WTC11 (cell line): ENCODE measurements around the gene PRR23E. TPM values are rescaled to one million over a fixed set of nuclear protein-coding genes. Genes with fewer than 3 reads are reported as not detected.
A peak's percentile ranks its signal among the peaks of the same experiment; 100 is the strongest.

Experiments
- ARID4B ChIP-seq: sonication (generic); formaldehyde crosslinking; IDR thresholded peaks from 2 replicates; pipeline ENCODE4 v1.8.0; 2023; ENCODE audit warnings: missing genetic modification reagents, mild to moderate bottlenecking, borderline replicate concordance
- CDX4 ChIP-seq: fragments of 250-450 bp; sonication (Bioruptor Pico); IDR thresholded peaks from 2 replicates; pipeline ENCODE4 v1.9.0; 2021; ENCODE audit warnings: moderate library complexity, mild to moderate bottlenecking, inconsistent platforms, borderline replicate concordance
- CREM ChIP-seq: sonication (generic); formaldehyde crosslinking; IDR thresholded peaks from 2 replicates; pipeline ENCODE4 v1.8.1; 2022; ENCODE audit warnings: mild to moderate bottlenecking, missing genetic modification reagents, moderate library complexity
- CTCF ChIP-seq: fragments of 200-600 bp; IDR thresholded peaks from 2 replicates; pipeline ENCODE4 v1.8.0; 2022; ENCODE audit warnings: antibody characterized with exemption
- ELF4 ChIP-seq: sonication (generic); formaldehyde crosslinking; IDR thresholded peaks from 2 replicates; pipeline ENCODE4 v1.8.1; 2022; ENCODE audit warnings: low read depth, mild to moderate bottlenecking, moderate library complexity, missing genetic modification reagents
- ESRRA ChIP-seq: sonication (generic); formaldehyde crosslinking; IDR thresholded peaks from 2 replicates; pipeline ENCODE4 v1.8.1; 2022; ENCODE audit warnings: mild to moderate bottlenecking, missing genetic modification reagents, borderline replicate concordance
- FOXP4 ChIP-seq: sonication (generic); formaldehyde crosslinking; IDR thresholded peaks from 2 replicates; pipeline ENCODE4 v1.8.0; 2022; ENCODE audit warnings: mild to moderate bottlenecking, missing genetic modification reagents
- GABPB1 ChIP-seq: sonication (generic); formaldehyde crosslinking; IDR thresholded peaks from 2 replicates; pipeline ENCODE4 v1.8.1; 2023; ENCODE audit warnings: mild to moderate bottlenecking, missing genetic modification reagents
- GTF2I ChIP-seq: fragments of 250-450 bp; sonication (Bioruptor Pico); conservative IDR thresholded peaks from 2 replicates; pipeline ENCODE4 v1.4.0; 2021; ENCODE audit warnings: mild to moderate bottlenecking
- HMGXB4 ChIP-seq: sonication (generic); formaldehyde crosslinking; IDR thresholded peaks from 2 replicates; pipeline ENCODE4 v1.8.1; 2023; ENCODE audit warnings: mild to moderate bottlenecking, moderate library complexity, missing genetic modification reagents
- JUN ChIP-seq: sonication (generic); formaldehyde crosslinking; IDR thresholded peaks from 2 replicates; pipeline ENCODE4 v1.8.0; 2023; ENCODE audit warnings: mild to moderate bottlenecking, missing genetic modification reagents
- NFATC4 ChIP-seq: fragments of 250-450 bp; sonication (Bioruptor Pico); IDR thresholded peaks from 2 replicates; pipeline ENCODE4 v1.9.0; 2021; ENCODE audit warnings: mild to moderate bottlenecking
- NFYB ChIP-seq: sonication (generic); formaldehyde crosslinking; conservative IDR thresholded peaks from 2 replicates; pipeline ENCODE4 v1.8.0; 2022; ENCODE audit warnings: low read depth, missing genetic modification reagents
- RORB ChIP-seq: fragments of 250-450 bp; sonication (Bioruptor Pico); IDR thresholded peaks from 2 replicates; pipeline ENCODE4 v1.9.0; 2021; ENCODE audit warnings: mild to moderate bottlenecking
- SMAD3 ChIP-seq: sonication (generic); formaldehyde crosslinking; IDR thresholded peaks from 2 replicates; pipeline ENCODE4 v1.8.0; 2022; ENCODE audit warnings: missing genetic modification reagents, mild to moderate bottlenecking, borderline replicate concordance
- TEAD4 ChIP-seq: sonication (generic); formaldehyde crosslinking; IDR thresholded peaks from 2 replicates; pipeline ENCODE4 v1.8.0; 2022; ENCODE audit warnings: mild to moderate bottlenecking, missing genetic modification reagents
- USF1 ChIP-seq: sonication (generic); formaldehyde crosslinking; IDR thresholded peaks from 2 replicates; pipeline ENCODE4 v1.8.0; 2022; ENCODE audit warnings: mild to moderate bottlenecking, missing genetic modification reagents
- ZBTB21 ChIP-seq: sonication (generic); formaldehyde crosslinking; IDR thresholded peaks from 2 replicates; pipeline ENCODE4 v1.8.1; 2023; ENCODE audit warnings: mild to moderate bottlenecking, missing genetic modification reagents, borderline replicate concordance
- ZBTB43 ChIP-seq: sonication (generic); formaldehyde crosslinking; IDR thresholded peaks from 2 replicates; pipeline ENCODE4 v1.8.1; 2023; ENCODE audit warnings: mild to moderate bottlenecking, missing genetic modification reagents
- ZNF219 ChIP-seq: sonication (generic); formaldehyde crosslinking; IDR thresholded peaks from 2 replicates; pipeline ENCODE4 v1.8.0; 2023; ENCODE audit warnings: missing genetic modification reagents, mild to moderate bottlenecking, borderline replicate concordance
- ZNF232 ChIP-seq: sonication (generic); formaldehyde crosslinking; IDR thresholded peaks from 2 replicates; pipeline ENCODE4 v1.8.0; 2022; ENCODE audit warnings: mild to moderate bottlenecking, missing genetic modification reagents
- ZNF281 ChIP-seq: sonication (generic); formaldehyde crosslinking; IDR thresholded peaks from 2 replicates; pipeline ENCODE4 v1.8.0; 2023; ENCODE audit warnings: mild to moderate bottlenecking, missing genetic modification reagents
- ZNF423 ChIP-seq: fragments of 250-450 bp; sonication (Bioruptor Pico); IDR thresholded peaks from 2 replicates; pipeline ENCODE4 v2.1.2; 2022; ENCODE audit warnings: mild to moderate bottlenecking, moderate library complexity
- total RNA-seq: library from RNA; stranded (reverse); gene quantifications from 3 replicates; pipeline ENCODE4 v1.2.3, GENCODE V29; 2021

Gene PRR23E
- total RNA-seq, 1 experiment from 2014 or later: not detected

- TF ChIP-seq ZNF281 (CRISPR knock-in tag) (peak; percentile 77; the same call in 1 of the 2 replicates), TEAD4 (CRISPR knock-in tag) (0 out of 2 replicates have a peak, but pooled peaks have one; percentile 50), ESRRA (CRISPR knock-in tag) (peak; percentile 58; the same call in 1 of the 2 replicates), JUN (peak; percentile 86; the same call in 1 of the 2 replicates), CREM (CRISPR knock-in tag) (0 out of 2 replicates have a peak, but pooled peaks have one; percentile 68), SMAD3 (CRISPR knock-in tag) (peak; percentile 82; the same call in 1 of the 2 replicates), NFATC4 (CRISPR knock-in tag) (no peak), HMGXB4 (CRISPR knock-in tag) (no peak), ZNF219 (CRISPR knock-in tag) (peak; percentile 78; the same call in 1 of the 2 replicates), ELF4 (CRISPR knock-in tag) (no peak), NFYB (no peak), CTCF (no peak), USF1 (peak; percentile 61; the same call in 1 of the 2 replicates), GTF2I (no peak), ZBTB21 (0 out of 2 replicates have a peak, but pooled peaks have one; percentile 79), CDX4 (CRISPR knock-in tag) (no peak), ARID4B (CRISPR knock-in tag) (peak; percentile 81; the same call in 1 of the 2 replicates), FOXP4 (CRISPR knock-in tag) (peak; percentile 87), ZBTB43 (CRISPR knock-in tag) (no peak), GABPB1 (no peak), ZNF232 (CRISPR knock-in tag) (peak; percentile 78; the same call in 1 of the 2 replicates), RORB (CRISPR knock-in tag) (no peak), ZNF423 (CRISPR knock-in tag) (no peak)
Measured at GRCh38 chr3:127162947-127163645, 29.8 kb upstream of the PRR23E start (continued).
